Neural crest cell (in vitro differentiated cells): Measurements from ENCODE around the gene PTPN12. TPM values are rescaled to one million over a fixed set of nuclear protein-coding genes. Genes with fewer than 3 reads are reported as not detected.
A peak's percentile ranks its signal among the peaks of the same experiment; 100 is the strongest.

ENCODE experiments used
- DNase-seq: peaks from one replicate; pipeline ENCODE4 v3.0.0; 2021; ENCODE audit warnings: low read depth, mixed read lengths, low spot score
- H3K27ac Mint-ChIP-seq: one replicate; pipeline ENCODE4 v1.8.0; 2021; ENCODE audit warnings: mild to moderate bottlenecking, mixed read lengths; ENCODE audit not compliant: unreplicated experiment
- H3K27me3 Mint-ChIP-seq: 2 replicates; pipeline ENCODE4 v1.8.0; 2021; ENCODE audit warnings: low read depth, mild to moderate bottlenecking, mixed read lengths
- H3K36me3 Mint-ChIP-seq: 2 replicates; pipeline ENCODE4 v1.8.0; 2021; ENCODE audit warnings: low read depth, mild to moderate bottlenecking, mixed read lengths
- H3K4me1 Mint-ChIP-seq: 2 replicates; pipeline ENCODE4 v1.8.0; 2021; ENCODE audit warnings: mixed read lengths
- H3K4me3 Mint-ChIP-seq: one replicate; pipeline ENCODE4 v1.8.0; 2021; ENCODE audit warnings: mild to moderate bottlenecking, mixed read lengths
- H3K9me3 Mint-ChIP-seq: 2 replicates; pipeline ENCODE4 v1.8.0; 2021; ENCODE audit warnings: mixed read lengths
- CTCF ChIP-seq: fragments of 200-600 bp; sonication (generic); conservative IDR thresholded peaks from 2 replicates; pipeline ENCODE4 v1.5.0; 2021; ENCODE audit warnings: antibody characterized with exemption, mild to moderate bottlenecking
- total RNA-seq: library from RNA; stranded (reverse); gene quantifications from 2 replicates; pipeline ENCODE4 v1.2.1, GENCODE V29; 2021

Gene PTPN12
- total RNA-seq, 1 donor from 2014 or later = 88.2 TPM

DNA sequence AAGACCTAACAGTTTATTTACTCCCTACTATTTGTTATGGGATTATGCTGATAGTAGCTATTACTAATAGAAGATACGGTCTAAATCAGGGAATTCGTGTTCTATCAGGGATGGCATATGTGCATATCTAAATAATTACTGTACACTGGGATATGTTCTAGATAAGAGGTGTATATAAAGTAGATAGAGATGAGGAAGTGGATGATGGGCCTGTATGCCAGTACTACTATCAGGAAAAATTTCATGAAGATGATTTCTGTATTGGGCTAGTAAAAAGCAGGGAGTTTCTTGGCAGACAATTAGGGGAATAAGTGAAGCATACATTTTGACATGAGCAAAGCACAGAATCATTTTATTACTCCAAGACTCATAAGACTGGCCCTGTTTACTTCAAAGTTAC is 26.2 kb downstream of the PTPN12 start:
- Mint-ChIP-seq H3K27ac (no peak overlapping the region), H3K9me3 (no peaks in the 10 kb centered on the region), H3K4me1 (peaks cover 33% of the 10 kb centered on the region), H3K36me3 (peaks cover 4% of the 10 kb centered on the region), H3K27me3 (no peaks in the 10 kb centered on the region), H3K4me3 (no peak overlapping the region)
- no peak for DNase-seq
- TF ChIP-seq CTCF = no peak

GRCh38 chr7:77565917-77566316 is 28.8 kb downstream of the PTPN12 start:
- no peak for TF ChIP-seq CTCF
- Mint-ChIP-seq H3K27ac (no peak overlapping the region), H3K4me3 (no peak overlapping the region), H3K36me3 (peaks cover 6% of the 10 kb centered on the region), H3K4me1 (peaks cover 43% of the 10 kb centered on the region), H3K9me3 (no peaks in the 10 kb centered on the region), H3K27me3 (no peaks in the 10 kb centered on the region)
- DNase-seq = no peak

DNA sequence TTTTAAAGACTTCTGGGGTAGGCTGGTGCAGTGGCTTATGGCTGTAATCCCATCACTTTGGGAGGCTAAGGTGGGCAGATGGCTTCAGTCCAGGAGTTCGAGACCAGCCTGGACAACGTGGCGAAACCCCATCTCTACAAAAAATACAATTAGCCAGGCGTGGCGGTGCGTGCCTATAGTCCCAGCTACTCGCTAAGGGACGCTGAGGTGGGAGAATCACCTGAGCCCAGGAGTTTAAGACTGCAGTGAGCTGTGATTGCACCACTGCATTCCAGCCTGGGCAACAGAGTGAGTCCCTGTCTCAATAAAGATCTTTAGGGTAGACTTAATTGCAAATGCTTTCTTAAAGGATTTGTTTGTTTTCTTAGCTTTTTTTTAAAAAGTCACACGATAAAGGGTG is 29.3 kb downstream of the PTPN12 start:
- H3K36me3 Mint-ChIP-seq = peaks cover 3% of the 10 kb centered on the region
- no peak overlapping the region for H3K27ac Mint-ChIP-seq
- no peak for DNase-seq
- H3K9me3 Mint-ChIP-seq = no peaks in the 10 kb centered on the region
- peaks cover 39% of the 10 kb centered on the region for H3K4me1 Mint-ChIP-seq
- no peak for TF ChIP-seq CTCF
- no peaks in the 10 kb centered on the region for H3K27me3 Mint-ChIP-seq
- H3K4me3 Mint-ChIP-seq = no peak overlapping the region

GRCh38 chr7:77569514-77570232 is 32.6 kb downstream of the PTPN12 start:
- Mint-ChIP-seq H3K4me1 (peaks cover 36% of the 10 kb centered on the region), H3K36me3 (peaks cover 10% of the 10 kb centered on the region), H3K27me3 (no peaks in the 10 kb centered on the region), H3K4me3 (no peak overlapping the region), H3K27ac (no peak overlapping the region), H3K9me3 (no peaks in the 10 kb centered on the region)
- DNase-seq = no peak
- no peak for TF ChIP-seq CTCF

DNA sequence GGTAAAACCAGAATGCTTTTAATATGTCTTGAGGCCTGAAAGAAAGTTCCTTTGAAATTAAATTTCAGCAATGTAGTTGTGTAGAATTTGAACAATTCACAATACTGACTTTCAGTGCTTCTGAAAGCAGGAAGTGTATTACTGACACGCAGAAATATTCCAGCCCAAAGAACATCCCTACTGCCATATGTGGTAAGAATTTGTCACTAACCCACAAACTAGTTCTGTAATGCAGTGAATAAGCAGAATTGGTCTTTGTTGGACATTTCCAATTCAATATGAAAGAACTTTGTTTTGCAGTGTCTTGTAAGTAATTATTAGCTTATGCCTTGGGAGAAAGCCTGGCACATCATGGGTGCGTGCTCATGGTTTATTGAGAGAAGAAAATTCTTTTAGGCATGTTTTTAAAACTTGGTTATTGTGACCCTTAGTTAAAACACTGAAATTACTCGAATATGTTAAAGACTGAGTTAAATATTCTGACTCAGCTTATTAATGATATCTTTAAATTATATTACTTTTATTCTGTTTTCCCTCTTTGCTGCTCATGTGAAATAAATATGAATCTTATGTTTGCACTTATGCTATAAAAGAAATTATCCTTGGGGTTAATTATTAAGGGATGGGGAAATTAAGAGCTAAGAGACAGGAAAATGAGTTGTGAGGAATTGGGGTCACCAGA is 33.4 kb downstream of the PTPN12 start:
- no peaks in the 10 kb centered on the region for H3K27me3 Mint-ChIP-seq
- peak overlapping the region; percentile 35 for H3K27ac Mint-ChIP-seq
- no peak for TF ChIP-seq CTCF
- no peak for DNase-seq
- no peak overlapping the region for H3K4me3 Mint-ChIP-seq
- peaks cover 12% of the 10 kb centered on the region for H3K36me3 Mint-ChIP-seq
- peaks cover 33% of the 10 kb centered on the region for H3K4me1 Mint-ChIP-seq
- no peaks in the 10 kb centered on the region for H3K9me3 Mint-ChIP-seq
